Duodenal mucosa (tissue), 2 donors: ENCODE measurements around the gene PXDN.
"Not testable (repeated sequence)": the region's sequence is repeated elsewhere in the genome, so short reads cannot be mapped to it uniquely, and the experiment has no call there.

Experiments
- H3K27ac ChIP-seq: one replicate; pipeline ENCODE4 v1.7.0; 2013; ENCODE audit warnings: low read depth, low read length
- H3K27me3 ChIP-seq, 2 donors: one replicate each; pipeline ENCODE4 v1.7.0; 2013; ENCODE audit warnings: low read length in 2 of 2, control low read depth in 1 of 2; ENCODE audit not compliant: insufficient read depth in 2 of 2, control insufficient read depth in 1 of 2
- H3K36me3 ChIP-seq, 2 donors: one replicate each; pipeline ENCODE4 v1.7.0; 2013; ENCODE audit warnings: low read length in 2 of 2, control low read depth in 1 of 2; ENCODE audit not compliant: insufficient read depth in 2 of 2, control insufficient read depth in 1 of 2
- H3K4me1 ChIP-seq, 2 donors: one replicate each; pipeline ENCODE4 v1.7.0; 2013; ENCODE audit warnings: low read length in 2 of 2, control low read depth in 1 of 2; ENCODE audit not compliant: insufficient read depth in 2 of 2, control insufficient read depth in 1 of 2
- H3K4me3 ChIP-seq, 2 donors: one replicate each; pipeline ENCODE4 v1.7.0; 2013; ENCODE audit warnings: low read length in 2 of 2, low read depth in 1 of 2
- H3K9ac ChIP-seq, 2 donors: one replicate each; pipeline ENCODE4 v1.7.0; 2013; ENCODE audit warnings: low read length in 2 of 2, low read depth in 1 of 2
- H3K9me3 ChIP-seq, 2 donors: one replicate each; pipeline ENCODE4 v1.7.0; 2013; ENCODE audit warnings: low read length in 2 of 2, control low read depth in 1 of 2; ENCODE audit not compliant: control insufficient read depth in 1 of 2

Gene PXDN

DNA sequence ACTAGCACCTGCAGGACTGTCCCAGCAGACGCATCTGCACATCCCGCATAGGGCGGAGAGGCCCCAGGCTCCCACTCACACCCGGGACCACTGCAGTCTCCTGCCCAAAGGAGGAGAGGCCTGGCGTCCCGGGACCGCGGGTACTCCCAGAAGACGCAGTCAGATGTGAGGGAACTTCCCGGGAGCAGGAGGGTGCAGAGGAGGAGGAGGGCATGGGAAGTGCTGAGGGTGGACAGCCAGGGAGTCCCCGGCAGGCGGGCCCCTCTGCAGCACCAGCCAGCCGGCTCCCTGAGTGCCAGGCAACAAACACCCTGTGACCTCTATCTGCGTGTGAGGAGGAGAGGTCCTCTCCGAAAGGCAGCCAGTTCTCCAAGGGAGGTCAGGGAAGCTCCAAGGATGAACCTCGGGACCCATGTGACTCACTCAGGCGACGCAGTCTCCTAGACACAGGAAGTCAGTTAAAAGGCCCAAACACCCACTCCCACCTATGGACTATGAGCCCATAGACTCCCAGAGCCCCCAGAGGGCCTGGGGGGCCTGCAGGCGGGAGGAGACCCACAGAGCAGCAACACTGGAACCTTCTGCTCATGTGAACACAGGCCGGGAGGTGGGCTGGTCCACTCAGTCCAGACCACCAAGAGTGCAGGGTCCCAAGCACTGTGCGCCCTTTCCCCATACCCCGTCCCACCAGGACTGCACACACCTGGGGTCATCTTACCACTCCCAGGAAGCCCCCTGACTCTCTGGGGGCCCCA lies 4.2 kb downstream of the PXDN start:
- Histone ChIP-seq H3K27me3 (peaks cover 0 to 2% of the 10 kb centered on the region in 2 donors), H3K27ac (no peak overlapping the region), H3K9me3 (no peaks in the 10 kb centered on the region), H3K36me3 (no peaks in the 10 kb centered on the region), H3K4me1 (peaks cover 0 to 2% of the 10 kb centered on the region in 2 donors), H3K9ac (no peak overlapping the region), H3K4me3 (no peak overlapping the region)

DNA sequence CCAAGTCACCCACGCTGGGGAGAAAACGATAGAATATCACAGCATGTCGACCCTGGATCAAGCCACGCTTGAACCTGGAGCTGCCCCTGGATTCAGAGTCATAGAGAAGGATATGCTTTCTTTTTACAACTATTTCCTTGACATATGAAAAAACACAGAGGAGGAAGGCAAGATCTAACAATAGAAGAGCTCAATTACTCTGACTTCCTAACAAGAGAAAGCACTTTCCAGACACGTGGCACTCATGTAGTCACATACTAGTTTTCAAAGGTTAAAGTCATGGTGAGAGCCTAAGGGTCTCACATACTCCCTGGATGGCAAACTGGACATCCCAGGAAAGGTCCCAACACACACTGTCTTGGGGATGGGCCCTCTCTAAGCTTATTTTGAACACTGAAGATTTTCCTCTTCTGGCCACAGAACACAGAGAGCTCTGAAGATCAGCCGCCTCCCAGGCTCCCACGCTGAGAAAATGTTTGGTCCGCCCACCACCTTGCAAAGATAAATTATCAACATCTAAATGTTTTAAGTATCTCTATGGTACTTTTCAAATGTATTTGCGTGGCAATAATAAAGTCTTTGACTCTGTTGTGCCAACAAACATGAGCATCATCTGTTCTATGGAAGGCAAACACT lies 4.9 kb downstream of the PXDN start:
- H3K4me1 ChIP-seq: peaks cover 0 to 2% of the 10 kb centered on the region in 2 donors
- H3K9ac ChIP-seq: no peak overlapping the region
- no peaks in the 10 kb centered on the region for H3K27me3 ChIP-seq
- no peaks in the 10 kb centered on the region for H3K36me3 ChIP-seq
- H3K4me3 ChIP-seq: no peak overlapping the region
- H3K9me3 ChIP-seq: no peaks in the 10 kb centered on the region
- H3K27ac ChIP-seq: no peak overlapping the region

DNA sequence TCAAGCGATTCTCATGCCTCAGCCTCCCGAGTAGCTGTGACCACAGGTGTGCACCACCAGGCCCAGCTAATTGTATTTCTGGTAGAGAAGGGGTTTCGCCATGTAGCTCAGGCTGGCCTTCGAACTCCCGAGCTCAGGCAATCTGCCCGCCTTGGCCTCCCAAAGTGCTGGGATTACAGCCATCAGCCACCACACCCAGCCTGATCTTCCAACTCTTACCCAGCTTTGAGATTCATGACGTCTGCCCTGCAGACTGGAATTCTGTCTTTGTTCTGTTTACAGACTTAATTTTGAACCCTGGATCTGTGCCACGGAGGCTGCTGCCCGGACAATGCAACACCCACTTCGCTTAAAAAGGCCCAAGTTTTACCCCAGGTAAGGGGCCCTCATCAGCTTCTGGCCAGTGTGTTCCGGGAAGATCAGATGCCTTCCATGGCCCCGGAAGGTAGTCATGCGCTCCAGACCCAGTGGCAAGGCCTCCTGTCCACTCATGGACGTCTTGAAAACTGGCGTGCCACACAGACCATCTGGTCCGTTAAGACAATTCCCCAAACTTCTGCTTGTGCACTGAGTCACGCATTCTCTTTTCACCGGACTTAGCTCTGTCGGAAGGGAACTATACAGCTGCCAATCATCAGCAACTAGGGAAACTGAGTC lies 5.5 kb downstream of the PXDN start:
- H3K9me3 ChIP-seq: no peaks in the 10 kb centered on the region
- H3K9ac ChIP-seq: no peak overlapping the region
- peaks cover 0 to 2% of the 10 kb centered on the region in 2 donors for H3K4me1 ChIP-seq
- H3K36me3 ChIP-seq: no peaks in the 10 kb centered on the region
- H3K27ac ChIP-seq: no peak overlapping the region
- H3K27me3 ChIP-seq: no peaks in the 10 kb centered on the region
- no peak overlapping the region for H3K4me3 ChIP-seq

DNA sequence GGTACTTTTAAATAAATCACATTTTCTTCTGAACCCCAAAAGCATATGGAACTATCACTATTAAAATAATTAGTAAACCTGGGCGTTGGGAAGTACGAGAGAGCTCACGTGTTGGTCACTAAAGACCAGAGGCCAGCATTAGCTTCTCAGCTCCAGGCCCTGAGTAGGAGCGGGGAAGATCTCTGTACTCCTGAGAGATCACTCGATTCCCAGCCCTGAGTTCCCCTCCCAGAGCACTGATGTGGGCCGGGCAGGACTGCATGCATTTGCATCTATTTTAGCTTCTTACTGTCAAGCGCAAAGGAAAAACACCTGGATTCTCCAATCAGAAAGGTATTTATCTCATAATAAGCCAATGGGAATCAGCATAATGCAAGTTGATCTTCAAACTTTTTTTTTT lies 6.2 kb downstream of the PXDN start:
- Histone ChIP-seq H3K4me1 (peaks cover 0 to 2% of the 10 kb centered on the region in 2 donors), H3K36me3 (no peaks in the 10 kb centered on the region), H3K27ac (no peak overlapping the region), H3K9ac (no peak overlapping the region), H3K27me3 (no peaks in the 10 kb centered on the region), H3K9me3 (no peaks in the 10 kb centered on the region), H3K4me3 (no peak overlapping the region)

DNA sequence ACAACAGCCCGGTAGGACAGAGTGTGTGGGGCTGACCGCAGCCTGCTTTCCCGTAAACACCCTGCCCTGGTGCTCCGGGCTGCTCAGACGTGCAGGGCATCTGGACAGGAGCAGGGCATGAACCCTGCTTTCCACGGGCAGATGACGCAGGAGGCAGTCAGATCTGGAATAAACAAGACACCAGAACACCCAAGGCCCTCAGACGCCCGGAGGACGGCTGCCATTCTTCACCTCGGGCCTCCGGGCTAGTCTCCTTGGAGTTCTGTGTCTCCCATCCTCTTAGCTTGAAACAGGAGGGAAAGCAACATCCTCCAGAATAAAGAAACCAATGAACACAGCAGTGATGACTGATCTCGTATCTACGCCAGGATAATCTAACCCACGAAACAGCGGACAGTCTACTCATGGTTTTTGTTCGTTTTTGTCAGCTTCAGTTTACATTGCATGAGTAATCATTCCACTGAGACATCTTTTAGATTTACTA lies 7.3 kb downstream of the PXDN start:
- H3K4me1 ChIP-seq: peaks cover 0 to 7% of the 10 kb centered on the region in 2 donors
- no peaks in the 10 kb centered on the region for H3K36me3 ChIP-seq
- no peaks in the 10 kb centered on the region for H3K9me3 ChIP-seq
- no peak overlapping the region for H3K27ac ChIP-seq
- no peak overlapping the region for H3K9ac ChIP-seq
- H3K27me3 ChIP-seq: no peaks in the 10 kb centered on the region
- H3K4me3 ChIP-seq: no peak overlapping the region

DNA sequence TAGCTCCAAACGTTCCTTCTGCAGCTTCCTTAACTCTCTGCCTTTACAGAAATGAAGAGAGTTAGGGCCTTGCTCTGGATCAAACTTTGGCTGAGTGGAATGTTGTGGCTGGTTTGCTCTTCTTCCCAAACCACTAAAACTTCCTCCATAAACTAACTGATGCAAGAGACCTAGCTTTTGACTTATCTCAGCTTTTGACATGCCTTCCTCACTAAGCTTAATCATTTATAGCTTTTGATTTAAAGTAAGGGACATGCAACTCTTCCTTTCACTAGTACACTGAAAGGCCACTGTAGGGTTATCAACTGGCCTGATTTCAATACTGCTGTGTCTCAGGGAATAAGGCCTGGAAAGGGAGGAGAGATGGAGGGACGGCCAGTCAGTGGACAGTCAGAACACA lies 8.3 kb downstream of the PXDN start:
- H3K4me3 ChIP-seq: no peak overlapping the region
- H3K4me1 ChIP-seq: peaks cover 0 to 15% of the 10 kb centered on the region in 2 donors
- no peaks in the 10 kb centered on the region for H3K27me3 ChIP-seq
- no peaks in the 10 kb centered on the region for H3K9me3 ChIP-seq
- H3K36me3 ChIP-seq: no peaks in the 10 kb centered on the region
- no peak overlapping the region for H3K9ac ChIP-seq
- no peak overlapping the region for H3K27ac ChIP-seq

DNA sequence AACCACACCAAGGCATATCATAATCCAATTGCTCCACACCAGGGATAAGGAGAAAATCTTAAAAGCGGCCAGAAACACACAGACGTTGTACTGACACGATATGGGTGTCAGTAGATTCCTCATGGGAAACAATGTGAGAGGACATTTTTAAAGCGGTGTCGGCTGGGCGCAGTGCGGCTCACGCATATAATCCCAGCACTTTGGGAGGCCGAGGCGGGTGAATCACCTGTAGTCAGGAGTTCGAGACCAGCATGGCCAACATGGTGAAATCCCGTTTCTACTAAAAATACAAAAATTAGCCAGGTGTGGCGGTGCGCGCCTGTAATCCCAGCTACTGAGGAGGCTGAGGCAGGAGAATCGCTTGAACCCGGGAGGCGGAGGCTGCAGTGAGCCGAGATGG lies 11.0 kb downstream of the PXDN start:
- not testable (repeated sequence) for H3K27ac ChIP-seq, H3K4me3 ChIP-seq, H3K36me3 ChIP-seq, H3K9me3 ChIP-seq, H3K27me3 ChIP-seq, H3K9ac ChIP-seq
- peaks cover 0 to 13% of the 10 kb centered on the region in 2 donors for H3K4me1 ChIP-seq

DNA sequence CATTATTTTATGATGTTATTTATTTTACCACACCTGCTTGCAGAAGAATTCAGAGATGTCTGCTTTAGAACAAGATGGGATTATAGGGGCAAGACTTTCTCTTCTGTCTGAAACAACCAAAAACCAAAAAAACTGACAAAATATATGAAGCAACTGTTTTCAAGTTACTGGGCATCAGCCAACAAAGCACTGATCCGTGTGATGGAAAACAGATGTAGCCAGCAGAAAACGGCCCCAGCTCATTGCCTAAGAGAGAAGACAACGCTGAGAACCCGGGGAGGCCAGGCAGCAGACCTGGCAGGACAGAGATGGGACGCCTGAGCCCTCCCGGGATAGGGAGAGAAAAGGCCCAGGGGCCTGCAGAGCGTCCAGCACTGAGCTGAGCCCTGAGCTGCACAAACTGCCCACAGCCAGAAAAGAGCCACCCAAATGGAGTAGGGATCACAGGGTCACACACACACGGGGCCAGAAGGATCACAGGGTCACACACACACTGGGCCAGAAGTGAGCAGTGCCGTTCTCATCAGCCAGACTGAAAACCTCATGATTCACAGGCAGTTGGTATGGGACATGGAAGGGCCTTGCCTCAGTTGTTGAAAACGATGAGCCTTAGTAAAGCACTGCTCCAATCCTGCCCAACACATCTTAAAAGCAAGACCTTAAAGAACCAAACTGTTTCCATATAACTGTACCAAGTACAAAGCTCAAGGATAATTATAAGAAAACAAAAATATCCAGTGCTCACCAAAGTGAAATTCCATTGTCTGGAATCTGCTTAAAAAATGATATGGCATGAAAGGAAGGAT lies 12.1 kb downstream of the PXDN start:
- no peaks in the 10 kb centered on the region for H3K9me3 ChIP-seq
- no peaks in the 10 kb centered on the region for H3K36me3 ChIP-seq
- no peaks in the 10 kb centered on the region for H3K27me3 ChIP-seq
- H3K27ac ChIP-seq: no peak overlapping the region
- H3K9ac ChIP-seq: no peak overlapping the region
- H3K4me1 ChIP-seq: peaks cover 0 to 13% of the 10 kb centered on the region in 2 donors
- no peak overlapping the region for H3K4me3 ChIP-seq

DNA sequence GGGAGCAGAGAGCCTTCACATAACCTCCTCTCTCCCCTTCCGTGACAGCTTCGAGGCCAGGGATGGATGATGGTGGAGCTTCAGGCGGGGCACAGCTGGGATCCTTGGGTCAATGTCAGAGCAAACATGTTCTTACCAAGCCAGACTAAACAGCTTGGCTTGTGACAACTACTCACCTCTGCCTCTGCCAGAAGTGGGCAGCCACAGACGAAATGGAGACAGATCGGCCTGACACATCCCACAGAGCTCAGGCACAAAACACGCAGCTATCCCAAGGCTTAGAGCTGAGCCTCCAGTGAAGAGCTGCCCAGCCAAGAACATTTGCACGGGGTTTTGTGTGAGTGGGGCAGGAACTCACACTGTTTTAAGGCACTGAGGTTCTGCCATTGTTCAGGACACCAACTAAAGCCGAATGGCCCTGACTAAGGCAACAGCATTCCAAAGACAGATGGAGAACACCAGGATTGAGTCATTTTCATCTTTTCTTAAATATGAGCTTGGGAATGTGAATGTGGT lies 12.8 kb downstream of the PXDN start:
- Histone ChIP-seq H3K27ac (no peak overlapping the region), H3K4me1 (peaks cover 0 to 13% of the 10 kb centered on the region in 2 donors), H3K9me3 (no peaks in the 10 kb centered on the region), H3K27me3 (no peaks in the 10 kb centered on the region), H3K4me3 (no peak overlapping the region), H3K36me3 (no peaks in the 10 kb centered on the region), H3K9ac (no peak overlapping the region)
